Stomach (tissue), 9 donors: Measurements from ENCODE around the gene CLDN1. TPM values are rescaled to one million over a fixed set of nuclear protein-coding genes. Genes with fewer than 3 reads are reported as not detected.

ENCODE experiments used
- DNase-seq, 2 donors: peaks; one replicate each; pipeline versions ENCODE4 v3.0.0 to v3.0.0-alpha.2; 2013 to 2019
- H3K27ac ChIP-seq, 5 donors: fragments of 200-600 bp in 4 of 5; sonication (generic) in 4 of 5; one replicate each; pipeline ENCODE4 v1.5.1; 2013 to 2019; ENCODE audit warnings: mild to moderate bottlenecking in 1 of 5, moderate library complexity in 1 of 5
- H3K27me3 ChIP-seq, 3 donors: fragments of 200-600 bp; sonication (generic); one replicate each; pipeline ENCODE4 v1.5.1; 2017 to 2019; ENCODE audit warnings: mixed run types in 1 of 3
- H3K36me3 ChIP-seq, 4 donors: fragments of 200-600 bp; sonication (generic); 1 replicate in 3 of 4; 2 replicates in 1 of 4; pipeline ENCODE4 v1.5.1; 2016 to 2019
- H3K4me1 ChIP-seq, 4 donors: fragments of 200-600 bp; sonication (generic); one replicate each; pipeline ENCODE4 v1.5.1; 2016 to 2019
- H3K4me3 ChIP-seq, 4 donors: fragments of 200-600 bp; sonication (generic) in 3 of 4; one replicate each; pipeline ENCODE4 v1.5.1; 2016 to 2019; ENCODE audit warnings: mild to moderate bottlenecking in 1 of 4
- H3K9me3 ChIP-seq, 4 donors: fragments of 200-600 bp; sonication (generic); one replicate each; pipeline ENCODE4 v1.5.1; 2016 to 2019
- EP300 ChIP-seq: sonication (generic); formaldehyde crosslinking; IDR thresholded peaks from one replicate; pipeline ENCODE4 v1.6.1; 2017; ENCODE audit warnings: antibody characterized with exemption
- POLR2A ChIP-seq, 4 donors: fragments of 450-650 bp; IDR thresholded peaks; one replicate each; pipeline ENCODE4 v1.6.1; 2016; ENCODE audit warnings: antibody characterized with exemption in 4 of 4, control low read depth in 2 of 4, mild to moderate bottlenecking in 1 of 4, moderate library complexity in 1 of 4
- POLR2AphosphoS5 ChIP-seq, 3 donors: sonication (generic); formaldehyde crosslinking; IDR thresholded peaks; one replicate each; pipeline ENCODE4 v1.6.1; 2016; ENCODE audit warnings: antibody characterized with exemption in 3 of 3
- WGBS, 5 donors: extraction: QIAGEN DNeasy Blood & Tissue Kit in 3 of 5; methylation state at CpG; one replicate each; pipeline versions ENCODE4 v1.1.5 to v1.1.7; 2013 to 2018; 5-methylcytosine and 5-hydroxymethylcytosine counted together
- intact Hi-C: fragments of 100-400 bp; cut with DNase I; formaldehyde crosslinking; loops from one replicate; pipeline ENCODE4 v1.15.1; 2023; ENCODE audit warnings: low total_unique reads
- polyA plus RNA-seq, 3 donors: library from polyadenylated mRNA; stranded (reverse); fragments of 200-250 nt; gene quantifications; one replicate each; pipeline ENCODE4 v1.2.3, GENCODE V29; 2013
- total RNA-seq, 5 donors: library from RNA; depleted of rRNA; stranded (reverse); fragments of >200 nt; gene quantifications; one replicate each; pipeline versions ENCODE4 v1.1.0 to v1.2.3, GENCODE V29; 2014 to 2016
- TF ChIP-seq, protein P1 (sequence below), 7 experiments: fragments of 450-650 bp in 4 of 7; fragments of 200-600 bp in 3 of 7; sonication (generic) in 3 of 7; IDR thresholded peaks; one replicate each; pipeline ENCODE4 v1.5.1; 2016 to 2019; ENCODE audit warnings: antibody characterized with exemption in 7 of 7, control low read depth in 2 of 7, mild to moderate bottlenecking in 1 of 7
- donor health status: healthy with polysubstance abuse.
- donor health status: Bipolar disorder and iron deficiency.
- donor health status: healthy.

The CLDN1 gene
- total and polyA plus RNA-seq, 8 donors = 0.62 to 15.6 (median 4.9) TPM; not detected in 3

GRCh38 chr3:190359813-190360212, 37.6 kb upstream of the CLDN1 start:
- Histone ChIP-seq H3K4me3 (no peak overlapping the region), H3K36me3 (no peaks in the 10 kb centered on the region), H3K27me3 (no peaks in the 10 kb centered on the region), H3K27ac (no peak overlapping the region), H3K9me3 (no peaks in the 10 kb centered on the region), H3K4me1 (peaks cover 0 to 6% (median 0%) of the 10 kb centered on the region in 4 donors)
- intact Hi-C loops = no loop called here
- WGBS, 5 donors = 67 to 82% (median 75%) methylated on average over 2 of the region's 2 CpGs
- TF ChIP-seq EP300 = no peak
- TF ChIP-seq POLR2AphosphoS5 (IDR thresholded peaks at IDR 0.05) = no peak
- TF ChIP-seq, protein P1, sequence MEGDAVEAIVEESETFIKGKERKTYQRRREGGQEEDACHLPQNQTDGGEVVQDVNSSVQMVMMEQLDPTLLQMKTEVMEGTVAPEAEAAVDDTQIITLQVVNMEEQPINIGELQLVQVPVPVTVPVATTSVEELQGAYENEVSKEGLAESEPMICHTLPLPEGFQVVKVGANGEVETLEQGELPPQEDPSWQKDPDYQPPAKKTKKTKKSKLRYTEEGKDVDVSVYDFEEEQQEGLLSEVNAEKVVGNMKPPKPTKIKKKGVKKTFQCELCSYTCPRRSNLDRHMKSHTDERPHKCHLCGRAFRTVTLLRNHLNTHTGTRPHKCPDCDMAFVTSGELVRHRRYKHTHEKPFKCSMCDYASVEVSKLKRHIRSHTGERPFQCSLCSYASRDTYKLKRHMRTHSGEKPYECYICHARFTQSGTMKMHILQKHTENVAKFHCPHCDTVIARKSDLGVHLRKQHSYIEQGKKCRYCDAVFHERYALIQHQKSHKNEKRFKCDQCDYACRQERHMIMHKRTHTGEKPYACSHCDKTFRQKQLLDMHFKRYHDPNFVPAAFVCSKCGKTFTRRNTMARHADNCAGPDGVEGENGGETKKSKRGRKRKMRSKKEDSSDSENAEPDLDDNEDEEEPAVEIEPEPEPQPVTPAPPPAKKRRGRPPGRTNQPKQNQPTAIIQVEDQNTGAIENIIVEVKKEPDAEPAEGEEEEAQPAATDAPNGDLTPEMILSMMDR (IDR thresholded peaks at IDR 0.05) = no peak
- TF ChIP-seq POLR2A (IDR thresholded peaks at IDR 0.05) = no peak
- DNase-seq = no peak

- no peaks in the 10 kb centered on the region for H3K9me3 ChIP-seq
- no peak overlapping the region for H3K4me3 ChIP-seq
- TF ChIP-seq, protein P1 (IDR thresholded peaks at IDR 0.05) = no peak
- TF ChIP-seq EP300 (no peak), POLR2A (IDR thresholded peaks at IDR 0.05) (no peak), POLR2AphosphoS5 (IDR thresholded peaks at IDR 0.05) (no peak)
- no peaks in the 10 kb centered on the region for H3K36me3 ChIP-seq
- no peak for DNase-seq
- WGBS, 5 donors = 58 to 73% (median 59%) methylated on average over 2 of the region's 2 CpGs
- peaks cover 0 to 6% (median 0%) of the 10 kb centered on the region in 4 donors for H3K4me1 ChIP-seq
- H3K27ac ChIP-seq = no peak overlapping the region
- H3K27me3 ChIP-seq = no peaks in the 10 kb centered on the region
- intact Hi-C loops = no loop called here
Observed at GRCh38 chr3:190357468-190357867, 35.2 kb upstream of the CLDN1 start.

GRCh38 chr3:190356246-190356645, 34.0 kb upstream of the CLDN1 start:
- H3K27me3 ChIP-seq = no peaks in the 10 kb centered on the region
- H3K4me3 ChIP-seq = no peak overlapping the region
- DNase-seq = no peak
- no peaks in the 10 kb centered on the region for H3K4me1 ChIP-seq
- H3K9me3 ChIP-seq = no peaks in the 10 kb centered on the region
- no peaks in the 10 kb centered on the region for H3K36me3 ChIP-seq
- intact Hi-C loops = no loop called here
- no peak overlapping the region for H3K27ac ChIP-seq
- TF ChIP-seq, protein P1 (IDR thresholded peaks at IDR 0.05) = no peak
- no peak for TF ChIP-seq EP300
- TF ChIP-seq POLR2AphosphoS5 (IDR thresholded peaks at IDR 0.05) = no peak
- no peak for TF ChIP-seq POLR2A (IDR thresholded peaks at IDR 0.05)

DNA sequence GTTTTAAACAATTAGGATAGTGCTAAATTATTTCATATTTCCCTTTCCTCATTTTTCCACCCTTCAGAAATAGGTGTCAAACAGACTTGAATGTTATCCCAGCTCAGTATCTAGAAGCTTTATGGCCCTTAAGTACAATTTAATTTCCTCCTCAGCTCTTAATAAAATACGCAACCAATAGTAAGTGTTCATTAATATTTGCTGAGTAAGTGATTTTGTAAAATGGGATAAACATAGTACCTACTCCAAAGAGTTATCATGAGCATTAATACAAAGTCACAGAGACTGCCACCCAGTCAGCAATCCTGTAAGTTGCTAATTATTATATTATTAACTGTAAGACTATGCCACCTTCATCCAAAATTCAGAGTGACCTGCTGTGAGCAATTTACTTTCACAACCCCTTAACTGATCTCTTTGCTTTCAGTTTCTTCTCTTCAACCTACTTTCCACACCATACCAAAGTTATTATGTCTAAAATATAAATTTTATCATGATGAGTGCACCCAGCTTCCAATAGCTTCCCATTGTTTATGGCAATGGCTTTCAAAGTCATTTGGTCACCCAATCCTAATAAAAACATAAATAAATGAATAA, 30.7 kb upstream of the CLDN1 start:
- H3K27me3 ChIP-seq = no peaks in the 10 kb centered on the region
- H3K27ac ChIP-seq = no peak overlapping the region
- no peaks in the 10 kb centered on the region for H3K9me3 ChIP-seq
- TF ChIP-seq, protein P1 (IDR thresholded peaks at IDR 0.05) = no peak
- TF ChIP-seq POLR2AphosphoS5 (IDR thresholded peaks at IDR 0.05) = no peak
- 89 to 100% (median 95%) methylated on average over 1 of the region's 1 CpG for WGBS, 5 donors
- no peak overlapping the region for H3K4me3 ChIP-seq
- intact Hi-C loops = no loop called here
- H3K36me3 ChIP-seq = no peaks in the 10 kb centered on the region
- no peak for DNase-seq
- no peaks in the 10 kb centered on the region for H3K4me1 ChIP-seq
